Activated CD4-positive, alpha-beta T cell treated with anti-CD3 and anti-CD28 coated beads, Interleukin-2, amount 50 U/mL, for 24 hours (primary cell): Measurements from ENCODE around the gene CFAP43.

Experiments
- DNase-seq, 2 donors: peaks; one replicate each; pipeline ENCODE4 v3.0.0-alpha.2; 2020; ENCODE audit warnings: low read depth in 1 of 2, low spot score in 1 of 2

CFAP43 gene

DNA sequence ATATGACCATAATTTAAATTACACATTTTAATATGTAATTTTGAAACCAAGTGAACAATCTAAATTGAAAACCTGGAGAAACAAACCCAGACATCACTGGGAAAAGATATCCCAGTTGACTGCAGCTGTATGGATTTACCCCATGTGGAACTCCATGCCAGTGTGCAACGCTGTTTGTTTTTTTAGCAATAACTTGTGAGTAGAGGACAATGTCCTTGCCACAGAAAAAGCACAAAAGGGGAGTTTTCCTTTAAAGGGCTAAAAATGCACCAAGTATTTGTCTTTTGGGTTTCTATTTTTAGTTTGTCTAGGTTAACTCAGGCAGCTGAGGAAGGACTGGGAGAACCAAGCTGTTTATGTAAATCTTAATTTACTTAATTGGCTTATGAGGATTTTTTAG lies 131.4 kb downstream of the CFAP43 start:
- DNase-seq = no peak

DNA sequence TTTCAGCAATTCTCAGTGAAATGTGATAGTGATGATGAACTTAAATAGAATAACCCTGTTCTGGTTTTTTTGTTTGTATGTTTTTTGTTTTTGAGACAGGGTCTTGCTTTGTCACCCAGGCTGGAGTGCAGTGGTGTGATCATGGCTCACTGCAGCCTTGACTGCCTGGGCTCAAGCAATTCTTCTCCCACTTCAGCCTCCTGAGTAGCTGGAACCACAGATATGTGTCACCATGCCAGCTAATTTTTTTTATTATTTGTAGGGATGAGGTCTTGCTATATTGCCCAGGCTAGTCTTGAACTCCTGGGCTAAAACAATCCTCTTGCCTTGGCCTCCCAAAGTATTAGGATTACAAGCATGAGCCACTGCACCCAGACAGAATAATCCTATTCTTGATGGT lies 132.2 kb downstream of the CFAP43 start:
- no peak for DNase-seq

GRCh38 chr10:104099269-104099668 lies 132.9 kb downstream of the CFAP43 start:
- no peak for DNase-seq

GRCh38 chr10:104098358-104098925 lies 133.7 kb downstream of the CFAP43 start:
- no peak for DNase-seq

GRCh38 chr10:104096692-104097091 lies 135.5 kb downstream of the CFAP43 start:
- no peak for DNase-seq

DNA sequence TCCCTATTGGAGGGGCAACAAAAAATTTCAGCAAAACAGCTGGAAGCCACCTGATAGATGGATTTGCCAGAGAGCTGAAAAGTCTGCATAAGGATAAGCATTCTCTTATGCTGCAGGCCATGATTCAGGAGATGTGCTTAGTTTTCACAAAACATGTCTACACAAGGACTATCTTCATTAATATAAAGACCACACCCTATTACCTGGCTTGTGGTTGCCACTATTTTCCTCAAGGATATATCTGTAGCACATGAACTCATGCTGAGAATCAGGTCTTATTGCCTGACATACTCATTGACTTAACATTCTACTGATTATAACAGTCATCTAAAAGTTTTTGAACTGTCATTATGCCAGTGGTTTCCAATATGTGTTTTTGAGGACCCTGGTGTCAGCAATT lies 139.4 kb downstream of the CFAP43 start:
- no peak for DNase-seq

GRCh38 chr10:104090611-104091010 lies 141.6 kb downstream of the CFAP43 start:
- DNase-seq = no peak

- no peak for DNase-seq
Observed at GRCh38 chr10:104089621-104090020, 142.5 kb downstream of the CFAP43 start.

GRCh38 chr10:104088239-104088638 lies 143.9 kb downstream of the CFAP43 start:
- DNase-seq = no peak

DNA sequence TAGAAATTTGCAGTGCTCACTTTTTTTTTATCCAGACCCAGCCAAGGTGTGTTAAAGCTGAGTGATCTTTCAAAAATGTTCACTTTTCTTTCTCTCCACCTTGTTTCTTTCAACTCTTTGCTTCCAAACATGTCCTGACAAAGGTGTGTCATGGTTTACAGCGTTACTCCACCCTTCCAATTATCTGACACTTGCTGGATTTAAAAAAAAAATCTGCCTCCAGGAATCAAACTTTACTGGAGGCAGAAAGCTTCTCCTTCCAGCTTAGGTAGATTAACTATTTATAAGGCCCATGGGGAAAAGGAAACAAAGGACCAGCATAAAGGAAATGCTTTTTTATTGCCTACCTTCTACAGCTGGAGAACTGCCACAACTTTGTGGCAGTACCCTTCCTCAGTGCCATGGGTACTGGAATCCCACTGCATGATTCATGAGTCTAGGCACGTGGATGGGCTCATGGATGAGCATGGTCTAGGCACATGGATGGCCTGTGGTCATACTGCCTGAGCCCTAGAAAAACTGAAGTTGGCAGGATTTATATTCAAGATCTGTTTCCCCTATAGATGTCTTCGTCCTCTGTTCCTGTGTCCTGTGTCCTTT lies 146.3 kb downstream of the CFAP43 start, which contains the start of gene COL17A1:
TSS of gene COL17A1 (minus strand) at position 80 of the 600 bp plus-strand sequence. CDS start 5,207 bp downstream, outside the sequence.
- DNase-seq = no peak

DNA sequence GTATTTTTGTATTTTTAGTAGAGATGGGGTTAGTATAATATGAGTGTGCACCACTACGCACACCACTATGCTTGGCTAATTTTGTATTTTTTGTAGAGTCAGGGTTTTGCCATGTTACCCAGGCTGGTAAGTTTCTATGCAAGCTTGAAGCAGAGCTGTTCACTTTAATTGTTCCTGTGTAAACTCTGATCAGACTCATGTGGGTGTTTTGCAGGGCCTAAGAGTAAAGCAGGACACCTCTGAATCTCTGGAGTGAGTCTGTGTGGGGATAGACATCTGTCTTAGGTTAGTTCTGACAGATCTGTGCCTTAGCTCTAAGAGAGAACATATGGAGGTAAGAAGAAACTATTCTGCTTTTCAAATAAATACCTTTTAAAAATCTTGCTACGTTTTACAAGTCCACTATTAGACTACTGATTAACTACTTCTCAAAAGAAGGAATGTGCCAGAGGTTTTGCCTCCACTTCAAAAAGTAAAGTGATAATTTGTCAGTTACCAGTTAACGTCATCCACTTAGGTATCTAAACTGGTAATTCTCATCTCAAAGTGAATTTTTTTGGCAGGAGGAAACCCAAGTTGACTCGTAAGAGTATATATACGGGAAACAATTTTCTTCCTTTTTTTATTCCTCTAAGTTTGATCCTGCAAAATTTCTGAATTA lies 147.6 kb downstream of the CFAP43 start:
- no peak for DNase-seq

- no peak for DNase-seq
Observed at GRCh38 chr10:104081998-104082397, 150.2 kb downstream of the CFAP43 start.

GRCh38 chr10:104080762-104081161 lies 151.4 kb downstream of the CFAP43 start:
- DNase-seq = no peak
